ENCODE results near the gene PRR20E. TPM values are rescaled to one million over a fixed set of nuclear protein-coding genes. Genes with fewer than 3 reads are reported as not detected.

The PRR20E gene
- total RNA-seq: not detected in 2 replicates

DNA sequence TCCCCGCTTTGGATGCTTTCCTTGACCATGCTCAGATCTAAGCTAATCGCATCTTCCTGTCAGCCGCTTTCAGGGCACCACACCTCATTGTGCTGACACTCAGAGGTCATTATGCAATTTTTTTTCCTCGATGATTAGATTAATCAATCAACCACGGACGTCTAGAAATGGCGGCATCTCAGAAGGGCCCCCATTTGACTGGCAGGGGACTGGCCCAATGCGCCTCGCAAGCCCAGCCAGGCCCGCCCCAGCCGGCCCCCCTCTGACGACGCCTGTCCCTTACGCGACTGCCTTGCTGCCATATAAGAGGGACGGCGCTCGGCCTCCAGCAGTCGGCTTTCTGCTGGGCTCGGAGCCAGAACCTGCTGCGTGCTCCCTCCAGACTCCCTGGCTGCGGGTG, at the start of gene PRR20E:
PRR20E (plus strand) TSS at position 301 of the 400 bp plus-strand sequence. CDS start 387 bp downstream, outside the sequence.

DNA sequence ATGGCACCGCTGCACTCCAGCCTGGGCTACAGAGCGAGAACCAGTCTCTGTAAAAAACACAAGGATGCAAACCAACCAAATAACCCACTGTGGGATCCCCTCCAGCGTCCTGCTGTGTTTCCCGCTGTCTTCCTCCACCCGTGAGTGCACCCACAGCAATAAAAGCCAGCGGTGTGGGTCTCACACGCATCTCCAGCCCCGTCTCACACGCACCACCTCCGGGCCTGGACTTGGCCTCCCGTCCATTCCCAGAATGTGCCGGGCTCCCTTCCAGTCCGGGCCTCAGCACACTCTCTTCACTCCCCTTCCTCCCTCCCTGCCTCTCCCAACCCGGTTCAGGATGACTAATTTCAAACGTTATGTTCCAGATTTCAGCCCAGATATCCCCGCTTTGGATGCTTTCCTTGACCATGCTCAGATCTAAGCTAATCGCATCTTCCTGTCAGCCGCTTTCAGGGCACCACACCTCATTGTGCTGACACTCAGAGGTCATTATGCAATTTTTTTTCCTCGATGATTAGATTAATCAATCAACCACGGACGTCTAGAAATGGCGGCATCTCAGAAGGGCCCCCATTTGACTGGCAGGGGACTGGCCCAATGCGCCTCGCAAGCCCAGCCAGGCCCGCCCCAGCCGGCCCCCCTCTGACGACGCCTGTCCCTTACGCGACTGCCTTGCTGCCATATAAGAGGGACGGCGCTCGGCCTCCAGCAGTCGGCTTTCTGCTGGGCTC, 26.6 kb upstream of the PRR20E start, which contains the start of gene PRR20A:
PRR20A (plus strand) TSS at position 684 of the 734 bp plus-strand sequence. CDS start 387 bp downstream, outside the sequence.

DNA sequence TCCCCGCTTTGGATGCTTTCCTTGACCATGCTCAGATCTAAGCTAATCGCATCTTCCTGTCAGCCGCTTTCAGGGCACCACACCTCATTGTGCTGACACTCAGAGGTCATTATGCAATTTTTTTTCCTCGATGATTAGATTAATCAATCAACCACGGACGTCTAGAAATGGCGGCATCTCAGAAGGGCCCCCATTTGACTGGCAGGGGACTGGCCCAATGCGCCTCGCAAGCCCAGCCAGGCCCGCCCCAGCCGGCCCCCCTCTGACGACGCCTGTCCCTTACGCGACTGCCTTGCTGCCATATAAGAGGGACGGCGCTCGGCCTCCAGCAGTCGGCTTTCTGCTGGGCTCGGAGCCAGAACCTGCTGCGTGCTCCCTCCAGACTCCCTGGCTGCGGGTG, 19.8 kb upstream of the PRR20E start, which contains the start of gene PRR20B:
PRR20B (plus strand) TSS at position 301 of the 400 bp plus-strand sequence. CDS start 387 bp downstream, outside the sequence.

DNA sequence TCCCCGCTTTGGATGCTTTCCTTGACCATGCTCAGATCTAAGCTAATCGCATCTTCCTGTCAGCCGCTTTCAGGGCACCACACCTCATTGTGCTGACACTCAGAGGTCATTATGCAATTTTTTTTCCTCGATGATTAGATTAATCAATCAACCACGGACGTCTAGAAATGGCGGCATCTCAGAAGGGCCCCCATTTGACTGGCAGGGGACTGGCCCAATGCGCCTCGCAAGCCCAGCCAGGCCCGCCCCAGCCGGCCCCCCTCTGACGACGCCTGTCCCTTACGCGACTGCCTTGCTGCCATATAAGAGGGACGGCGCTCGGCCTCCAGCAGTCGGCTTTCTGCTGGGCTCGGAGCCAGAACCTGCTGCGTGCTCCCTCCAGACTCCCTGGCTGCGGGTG, 13.2 kb upstream of the PRR20E start, which contains the start of gene PRR20C:
PRR20C (plus strand) TSS at position 301 of the 400 bp plus-strand sequence. CDS start 387 bp downstream, outside the sequence.

DNA sequence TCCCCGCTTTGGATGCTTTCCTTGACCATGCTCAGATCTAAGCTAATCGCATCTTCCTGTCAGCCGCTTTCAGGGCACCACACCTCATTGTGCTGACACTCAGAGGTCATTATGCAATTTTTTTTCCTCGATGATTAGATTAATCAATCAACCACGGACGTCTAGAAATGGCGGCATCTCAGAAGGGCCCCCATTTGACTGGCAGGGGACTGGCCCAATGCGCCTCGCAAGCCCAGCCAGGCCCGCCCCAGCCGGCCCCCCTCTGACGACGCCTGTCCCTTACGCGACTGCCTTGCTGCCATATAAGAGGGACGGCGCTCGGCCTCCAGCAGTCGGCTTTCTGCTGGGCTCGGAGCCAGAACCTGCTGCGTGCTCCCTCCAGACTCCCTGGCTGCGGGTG, 6.7 kb upstream of the PRR20E start, which contains the start of gene PRR20D:
PRR20D (plus strand) TSS at position 301 of the 400 bp plus-strand sequence. CDS start 387 bp downstream, outside the sequence.

Other genes starting within 250 kb of the PRR20E start
- not detected in 2 replicates for gene PRR20A, start 26.3 kb upstream of the PRR20E start, total RNA-seq
- gene PRR20B, start 19.7 kb upstream of the PRR20E start, total RNA-seq: not detected in 2 replicates
- gene PRR20C, start 13.1 kb upstream of the PRR20E start, total RNA-seq: not detected in 2 replicates
- gene PRR20D, start 6.6 kb upstream of the PRR20E start, total RNA-seq: not detected in 2 replicates

Measured in bronchial smooth muscle cell (primary cell).